Measurements from ENCODE around the gene CYP4F11. TPM values are rescaled to one million over a fixed set of nuclear protein-coding genes. Genes with fewer than 3 reads are reported as not detected.

CYP4F11 gene
- total and polyA plus RNA-seq, 2 of the 4 experiments (the other 2 are of a cell fraction): not detected

DNA sequence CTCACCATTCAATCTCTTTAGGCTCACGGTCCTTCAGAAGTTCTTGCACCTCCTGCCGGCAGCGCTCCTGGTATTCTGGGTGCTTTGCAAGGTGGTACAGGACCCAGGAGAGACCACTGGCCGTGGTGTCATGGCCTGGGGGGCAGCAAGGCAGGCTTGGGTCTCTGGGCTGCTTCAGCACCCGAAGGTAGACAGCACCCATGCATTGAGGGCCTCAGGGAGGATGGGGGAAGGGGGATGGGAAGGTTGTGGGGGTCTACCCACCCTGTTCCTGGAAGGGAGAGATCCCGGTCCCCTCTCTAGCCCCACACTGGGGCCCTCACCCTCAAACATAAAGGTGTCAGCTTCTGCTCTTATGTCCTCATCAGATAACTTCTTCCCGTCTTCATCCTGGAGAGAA lies 48.4 kb downstream of the CYP4F11 start:
- no peak overlapping the region for H2BK15ac ChIP-seq (ENCODE audit: low read depth, low read length)

More for the DNA sequence above, 48.4 kb downstream of the CYP4F11 start:
- no peak overlapping the region for H3K23ac ChIP-seq (ENCODE audit: low read depth, low read length)
- no peak overlapping the region for H3K4me3 ChIP-seq (ENCODE audit: insufficient read depth, low read depth, low read length)
- H2AFZ ChIP-seq (replicated peaks; ENCODE audit: low read length, poor library complexity): no peak overlapping the region
- DNase-seq: no peak
- H3K4ac ChIP-seq (ENCODE audit: low read depth, low read length): no peak overlapping the region
- 60% methylated on average over 1 of the region's 7 CpGs; no CpG with 5 or more reads in 1 of the 2 experiments for WGBS, 2 experiments (ENCODE audit: extremely low coverage in 2 of 2, insufficient read length in 1 of 2)
- H3K36me3 ChIP-seq (ENCODE audit: control insufficient read depth, insufficient read depth, low read length): no peaks in the 10 kb centered on the region
- no peak overlapping the region for H3K14ac ChIP-seq (replicated peaks; ENCODE audit: low read depth, low read length)
- no peak overlapping the region for H2AK9ac ChIP-seq (replicated peaks; ENCODE audit: low read depth, low read length, poor library complexity)
- no peaks in the 10 kb centered on the region for H4K20me1 ChIP-seq (ENCODE audit: insufficient read depth, low read length)
- in situ Hi-C loops (cut with MboI; ENCODE audit: low sequenced_read_pairs) (no loop called here), dilution Hi-C loops (cut with HindIII; ENCODE audit: low sequenced_read_pairs, unreplicated experiment) (no loop called here), intact Hi-C loops (cut with micrococcal nuclease) (no loop called here)
- CTCF ChIA-PET: no interaction called here
- H2BK5ac ChIP-seq (ENCODE audit: low read depth, low read length, poor library complexity, severe bottlenecking): no peak overlapping the region
- TF ChIP-seq RCOR1 (IDR thresholded peaks at IDR 0.05; ENCODE audit: insufficient replicate concordance, low read length) (no peak), NFE2L2 (IDR thresholded peaks at IDR 0.05; ENCODE audit: low read depth, low read length) (no peak), FOS (IDR thresholded peaks at IDR 0.05; ENCODE audit: low read depth, low read length) (no peak), BHLHE40 (IDR thresholded peaks at IDR 0.05; ENCODE audit: low read depth, low read length) (no peak), SMC3 (IDR thresholded peaks at IDR 0.05; ENCODE audit: low read depth, low read length) (no peak), POLR2A (IDR thresholded peaks at IDR 0.05; ENCODE audit: low read depth, low read length) (no peak), MAZ (IDR thresholded peaks at IDR 0.05; ENCODE audit: borderline replicate concordance, low read depth, low read length) (no peak), CHD1 (IDR thresholded peaks at IDR 0.05; ENCODE audit: low read depth, low read length) (no peak), RFX5 (IDR thresholded peaks at IDR 0.05; ENCODE audit: low read depth, low read length) (no peak), MXI1 (IDR thresholded peaks at IDR 0.05; ENCODE audit: borderline replicate concordance, low read depth, low read length) (no peak), RAD21 (IDR thresholded peaks at IDR 0.05; ENCODE audit: low read length) (no peak), CEBPB (IDR thresholded peaks at IDR 0.05; ENCODE audit: low read depth, low read length) (no peak), MAFK (IDR thresholded peaks at IDR 0.05; ENCODE audit: low read depth, low read length) (no peak)
- TF ChIP-seq, protein P1, sequence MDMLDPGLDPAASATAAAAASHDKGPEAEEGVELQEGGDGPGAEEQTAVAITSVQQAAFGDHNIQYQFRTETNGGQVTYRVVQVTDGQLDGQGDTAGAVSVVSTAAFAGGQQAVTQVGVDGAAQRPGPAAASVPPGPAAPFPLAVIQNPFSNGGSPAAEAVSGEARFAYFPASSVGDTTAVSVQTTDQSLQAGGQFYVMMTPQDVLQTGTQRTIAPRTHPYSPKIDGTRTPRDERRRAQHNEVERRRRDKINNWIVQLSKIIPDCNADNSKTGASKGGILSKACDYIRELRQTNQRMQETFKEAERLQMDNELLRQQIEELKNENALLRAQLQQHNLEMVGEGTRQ (IDR thresholded peaks at IDR 0.05; ENCODE audit: low read depth, low read length): no peak
- TF ChIP-seq, protein P2, sequence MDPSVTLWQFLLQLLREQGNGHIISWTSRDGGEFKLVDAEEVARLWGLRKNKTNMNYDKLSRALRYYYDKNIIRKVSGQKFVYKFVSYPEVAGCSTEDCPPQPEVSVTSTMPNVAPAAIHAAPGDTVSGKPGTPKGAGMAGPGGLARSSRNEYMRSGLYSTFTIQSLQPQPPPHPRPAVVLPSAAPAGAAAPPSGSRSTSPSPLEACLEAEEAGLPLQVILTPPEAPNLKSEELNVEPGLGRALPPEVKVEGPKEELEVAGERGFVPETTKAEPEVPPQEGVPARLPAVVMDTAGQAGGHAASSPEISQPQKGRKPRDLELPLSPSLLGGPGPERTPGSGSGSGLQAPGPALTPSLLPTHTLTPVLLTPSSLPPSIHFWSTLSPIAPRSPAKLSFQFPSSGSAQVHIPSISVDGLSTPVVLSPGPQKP (IDR thresholded peaks at IDR 0.05; ENCODE audit: borderline replicate concordance, low read depth, low read length): no peak
- TF ChIP-seq, protein P3, sequence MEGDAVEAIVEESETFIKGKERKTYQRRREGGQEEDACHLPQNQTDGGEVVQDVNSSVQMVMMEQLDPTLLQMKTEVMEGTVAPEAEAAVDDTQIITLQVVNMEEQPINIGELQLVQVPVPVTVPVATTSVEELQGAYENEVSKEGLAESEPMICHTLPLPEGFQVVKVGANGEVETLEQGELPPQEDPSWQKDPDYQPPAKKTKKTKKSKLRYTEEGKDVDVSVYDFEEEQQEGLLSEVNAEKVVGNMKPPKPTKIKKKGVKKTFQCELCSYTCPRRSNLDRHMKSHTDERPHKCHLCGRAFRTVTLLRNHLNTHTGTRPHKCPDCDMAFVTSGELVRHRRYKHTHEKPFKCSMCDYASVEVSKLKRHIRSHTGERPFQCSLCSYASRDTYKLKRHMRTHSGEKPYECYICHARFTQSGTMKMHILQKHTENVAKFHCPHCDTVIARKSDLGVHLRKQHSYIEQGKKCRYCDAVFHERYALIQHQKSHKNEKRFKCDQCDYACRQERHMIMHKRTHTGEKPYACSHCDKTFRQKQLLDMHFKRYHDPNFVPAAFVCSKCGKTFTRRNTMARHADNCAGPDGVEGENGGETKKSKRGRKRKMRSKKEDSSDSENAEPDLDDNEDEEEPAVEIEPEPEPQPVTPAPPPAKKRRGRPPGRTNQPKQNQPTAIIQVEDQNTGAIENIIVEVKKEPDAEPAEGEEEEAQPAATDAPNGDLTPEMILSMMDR (conservative IDR thresholded peaks at IDR 0.05; ENCODE audit: low read depth, low read length): no peak
- H4K91ac ChIP-seq (ENCODE audit: insufficient read depth, low read depth, low read length): no peak overlapping the region
- no peak overlapping the region for H4K8ac ChIP-seq (ENCODE audit: low read depth in 2 of 2, low read length in 2 of 2)
- no peak overlapping the region for H3K56ac ChIP-seq (ENCODE audit: extremely low read depth, insufficient read depth, low read length)
- no peaks in the 10 kb centered on the region for H3K79me1 ChIP-seq (ENCODE audit: low read depth in 1 of 2, low read length in 2 of 2)
- no peak overlapping the region for H4K5ac ChIP-seq (ENCODE audit: low read depth, low read length)
- POLR2A ChIA-PET (ENCODE audit: unreplicated experiment): no interaction called here
- H3K9ac ChIP-seq (ENCODE audit: low read depth, low read length): no peak overlapping the region
- BruUV-seq (replicated peaks): no TSS peak
- H3K18ac ChIP-seq (ENCODE audit: low read depth, low read length): no peak overlapping the region
- no peak overlapping the region for H2AK5ac ChIP-seq (ENCODE audit: low read depth, low read length)
- no peaks in the 10 kb centered on the region for H3K27me3 ChIP-seq (ENCODE audit: control insufficient read depth, insufficient read depth, low read length)
- no peaks in the 10 kb centered on the region for H3K4me1 ChIP-seq (ENCODE audit: control insufficient read depth, insufficient read depth, low read length)
- no peaks in the 10 kb centered on the region for H3K9me1 ChIP-seq (ENCODE audit: insufficient read depth, low read length)
- H3K27ac ChIP-seq (ENCODE audit: insufficient read depth, low read length): no peak overlapping the region
- no peak overlapping the region for H2BK120ac ChIP-seq (ENCODE audit: low read depth, low read length)
- ATAC-seq (ENCODE audit: low read depth): no peak
- H3K4me2 ChIP-seq (ENCODE audit: low read depth, low read length): no peak overlapping the region
- H3K9me3 ChIP-seq (ENCODE audit: control insufficient read depth, insufficient read depth, low read length): peaks cover 1% of the 10 kb centered on the region; the same call in 1 of the 2 replicates
- no peak overlapping the region for H2BK20ac ChIP-seq (ENCODE audit: low read depth, low read length)

Measured in IMR-90 (cell line).